Measurements from ENCODE around the gene MTAP. TPM values are rescaled to one million over a fixed set of nuclear protein-coding genes. Genes with fewer than 3 reads are reported as not detected.

MTAP gene
- total and polyA plus RNA-seq, 2 of the 13 experiments (the other 11 are each of a cell fraction or from before 2014, with no cell fraction given): 16.7 to 51.2 TPM

DNA sequence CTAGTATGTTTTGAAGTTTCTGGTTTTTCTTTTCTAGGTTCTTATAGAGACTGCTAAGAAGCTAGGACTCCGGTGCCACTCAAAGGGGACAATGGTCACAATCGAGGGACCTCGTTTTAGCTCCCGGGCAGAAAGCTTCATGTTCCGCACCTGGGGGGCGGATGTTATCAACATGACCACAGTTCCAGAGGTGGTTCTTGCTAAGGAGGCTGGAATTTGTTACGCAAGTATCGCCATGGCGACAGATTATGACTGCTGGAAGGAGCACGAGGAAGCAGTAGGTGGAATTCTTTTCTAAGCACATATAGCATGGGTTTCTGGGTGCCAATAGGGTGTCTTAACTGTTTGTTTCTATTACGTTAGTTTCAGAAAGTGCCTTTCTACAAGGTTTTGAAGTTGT is 52.2 kb downstream of the MTAP start (continued):
- TF ChIP-seq MTA1 (CRISPR knock-in tag; IDR thresholded peaks at IDR 0.05; ENCODE audit: borderline replicate concordance) (no peak), ZNF331 (CRISPR knock-in tag; IDR thresholded peaks at IDR 0.05) (no peak), CEBPG (CRISPR knock-in tag; IDR thresholded peaks at IDR 0.05) (peak; percentile 47), AGO2 (optimal IDR thresholded peaks at IDR 0.05; ENCODE audit: low read depth, low read length) (no peak), CEBPB (IDR thresholded peaks at IDR 0.05; ENCODE audit: borderline replicate concordance, low read depth, low read length) (peak; percentile 76), KLF16 (CRISPR knock-in tag; IDR thresholded peaks at IDR 0.05) (no peak), KMT2A (CRISPR knock-in tag; IDR thresholded peaks at IDR 0.05) (no peak)

DNA sequence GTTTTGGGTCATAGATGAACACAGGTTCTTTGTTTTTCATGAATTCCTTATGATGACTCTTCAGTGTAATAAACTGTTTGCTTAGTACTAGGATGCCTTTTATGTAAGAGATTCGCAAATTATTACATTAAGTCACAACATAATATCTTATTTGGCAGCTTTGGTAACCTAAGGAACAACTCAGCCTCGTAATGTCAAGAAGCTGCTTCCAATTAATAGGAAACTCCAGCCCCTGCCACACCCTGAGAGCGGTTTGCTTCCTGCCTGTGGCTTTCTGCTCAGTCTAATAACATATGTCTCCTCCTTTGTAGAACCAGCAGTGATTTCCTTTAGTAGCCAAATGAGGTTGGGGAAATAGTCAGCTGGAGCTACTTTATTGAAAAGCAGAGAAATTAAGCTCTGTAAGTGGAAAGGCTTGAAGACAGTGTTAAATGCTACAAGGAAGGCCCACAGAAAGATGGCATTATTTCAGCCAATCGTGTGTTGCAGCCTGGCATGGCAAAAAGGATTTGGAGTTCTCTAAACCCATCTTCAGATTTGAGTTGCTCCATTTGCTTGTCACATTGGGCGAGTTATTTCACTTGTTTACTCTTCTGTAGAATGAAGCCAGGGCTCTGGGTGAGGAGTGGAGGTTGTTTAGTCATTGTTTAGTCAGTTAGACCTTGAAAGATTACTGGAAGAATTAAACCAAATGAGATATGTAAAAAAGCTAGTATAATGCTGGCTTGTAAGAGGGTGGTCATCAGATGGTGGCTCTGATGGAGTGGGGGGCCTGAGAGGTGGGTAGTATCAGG is 54.1 kb downstream of the MTAP start:
- intact Hi-C loops (cut with micrococcal nuclease; ENCODE audit: unreplicated experiment): no loop called here
- H3K36me3 ChIP-seq (replicated peaks in 1 of 2; ENCODE audit: control insufficient read depth in 1 of 2, insufficient read depth in 2 of 2, low read length in 2 of 2): peaks cover 21 to 50% of the 10 kb centered on the region in 2 experiments
- POLR2A ChIA-PET: no interaction called here
- H3K4me2 ChIP-seq (ENCODE audit: low read depth, low read length): no peak overlapping the region
- no peaks in the 10 kb centered on the region for H3K79me2 ChIP-seq (ENCODE audit: insufficient read depth, low read length)
- in situ Hi-C loops (cut with HindIII; ENCODE audit: extremely low pct_ligation_motif_present, low pct_unique_long_range_greater_than_20kb): no loop called here
- BruUV-seq (replicated peaks): no TSS peak
- no peaks in the 10 kb centered on the region for H4K20me1 ChIP-seq (ENCODE audit: insufficient read depth, low read length)
- no peak overlapping the region for H2AFZ ChIP-seq (ENCODE audit: low read length)
- DNase-seq (ENCODE audit: low spot score): peak; percentile 33
- no peaks in the 10 kb centered on the region for H3K9me3 ChIP-seq (ENCODE audit: low read length)
- H3K27me3 ChIP-seq (ENCODE audit: control insufficient read depth in 1 of 2, insufficient read depth in 2 of 2, low read length in 2 of 2): no peaks in the 10 kb centered on the region
- peak; percentile 34; the same call in 1 of the 3 replicates for ATAC-seq
- CTCF ChIA-PET (ENCODE audit: low intra/inter-chr PET ratio, low total read pairs): no interaction called here
- peak overlapping the region; percentile 41 for H3K27ac ChIP-seq (ENCODE audit: extremely low read length, insufficient read depth, low read length)
- no peak overlapping the region for H3K4me3 ChIP-seq (replicated peaks in 1 of 3; ENCODE audit: insufficient read depth in 1 of 3, low read depth in 2 of 3, low read length in 3 of 3)
- no peak overlapping the region for H3K9ac ChIP-seq (ENCODE audit: insufficient read depth, low read depth, low read length)
- TF ChIP-seq ZNF644 (CRISPR knock-in tag; IDR thresholded peaks at IDR 0.05; ENCODE audit: low read depth) (peak; percentile 51), THAP11 (CRISPR knock-in tag; IDR thresholded peaks at IDR 0.05) (0 out of 2 replicates have a peak, but pooled peaks have one; percentile 15), FOXA3 (CRISPR knock-in tag; IDR thresholded peaks at IDR 0.05) (peak; percentile 66; the same call in 1 of the 2 replicates), CBX2 (IDR thresholded peaks at IDR 0.05; ENCODE audit: low read depth, low read length) (no peak), CBX2 (CRISPR knock-in tag; IDR thresholded peaks at IDR 0.05; ENCODE audit: low read depth) (no peak), ZNF543 (CRISPR knock-in tag; IDR thresholded peaks at IDR 0.05) (no peak), FOXA1 (IDR thresholded peaks at IDR 0.05) (no peak), FOXA1 (CRISPR knock-in tag; IDR thresholded peaks at IDR 0.05) (peak; percentile 29; the same call in 1 of the 2 replicates), FOXP1 (IDR thresholded peaks at IDR 0.05) (no peak), FOXP1 (CRISPR knock-in tag; IDR thresholded peaks at IDR 0.05) (peak; percentile 32; the same call in 1 of the 2 replicates)
- TF ChIP-seq, protein P1, sequence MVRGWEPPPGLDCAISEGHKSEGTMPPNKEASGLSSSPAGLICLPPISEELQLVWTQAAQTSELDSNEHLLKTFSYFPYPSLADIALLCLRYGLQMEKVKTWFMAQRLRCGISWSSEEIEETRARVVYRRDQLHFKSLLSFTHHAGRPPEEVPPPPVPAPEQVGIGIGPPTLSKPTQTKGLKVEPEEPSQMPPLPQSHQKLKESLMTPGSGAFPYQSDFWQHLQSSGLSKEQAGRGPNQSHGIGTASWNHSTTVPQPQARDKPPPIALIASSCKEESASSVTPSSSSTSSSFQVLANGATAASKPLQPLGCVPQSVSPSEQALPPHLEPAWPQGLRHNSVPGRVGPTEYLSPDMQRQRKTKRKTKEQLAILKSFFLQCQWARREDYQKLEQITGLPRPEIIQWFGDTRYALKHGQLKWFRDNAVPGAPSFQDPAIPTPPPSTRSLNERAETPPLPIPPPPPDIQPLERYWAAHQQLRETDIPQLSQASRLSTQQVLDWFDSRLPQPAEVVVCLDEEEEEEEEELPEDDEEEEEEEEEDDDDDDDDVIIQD (CRISPR knock-in tag; IDR thresholded peaks at IDR 0.05; ENCODE audit: low read depth): peak; percentile 74; the same call in 1 of the 2 replicates
- TF ChIP-seq, protein P2, sequence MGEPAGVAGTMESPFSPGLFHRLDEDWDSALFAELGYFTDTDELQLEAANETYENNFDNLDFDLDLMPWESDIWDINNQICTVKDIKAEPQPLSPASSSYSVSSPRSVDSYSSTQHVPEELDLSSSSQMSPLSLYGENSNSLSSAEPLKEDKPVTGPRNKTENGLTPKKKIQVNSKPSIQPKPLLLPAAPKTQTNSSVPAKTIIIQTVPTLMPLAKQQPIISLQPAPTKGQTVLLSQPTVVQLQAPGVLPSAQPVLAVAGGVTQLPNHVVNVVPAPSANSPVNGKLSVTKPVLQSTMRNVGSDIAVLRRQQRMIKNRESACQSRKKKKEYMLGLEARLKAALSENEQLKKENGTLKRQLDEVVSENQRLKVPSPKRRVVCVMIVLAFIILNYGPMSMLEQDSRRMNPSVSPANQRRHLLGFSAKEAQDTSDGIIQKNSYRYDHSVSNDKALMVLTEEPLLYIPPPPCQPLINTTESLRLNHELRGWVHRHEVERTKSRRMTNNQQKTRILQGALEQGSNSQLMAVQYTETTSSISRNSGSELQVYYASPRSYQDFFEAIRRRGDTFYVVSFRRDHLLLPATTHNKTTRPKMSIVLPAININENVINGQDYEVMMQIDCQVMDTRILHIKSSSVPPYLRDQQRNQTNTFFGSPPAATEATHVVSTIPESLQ (CRISPR knock-in tag; conservative IDR thresholded peaks at IDR 0.05): no peak
- H3K4me1 ChIP-seq (ENCODE audit: insufficient read depth, low read length): peaks cover 56% of the 10 kb centered on the region
- 92% methylated on average over 5 of the region's 5 CpGs for WGBS (ENCODE audit: low lambda C conversion rate)
- FAIRE-seq: no peak
